Stimulated activated naive CD8-positive, alpha-beta T cell treated with anti-CD3 and anti-CD28 coated beads, Interleukin-15, amount 100 ng/mL, for 72 hours (primary cell): ENCODE results near the gene ATMIN.

Experiments
- ATAC-seq: fragments of 150-1000 bp; cut with Tn5 transposase; 2 replicates; pipeline ENCODE4 v1.10.0; 2021; ENCODE audit warnings: mild to moderate bottlenecking, moderate library complexity
- DNase-seq, 2 donors: peaks; one replicate each; pipeline ENCODE4 v3.0.0; 2021 to 2022
- H3K27ac Mint-ChIP-seq, 2 donors: one replicate each; pipeline ENCODE4 v1.8.0; 2022; ENCODE audit warnings: mild to moderate bottlenecking in 2 of 2, mixed read lengths in 2 of 2, moderate library complexity in 2 of 2
- H3K27me3 Mint-ChIP-seq: one replicate; pipeline ENCODE4 v1.8.0; 2022; ENCODE audit warnings: mixed read lengths
- H3K4me1 Mint-ChIP-seq: one replicate; pipeline ENCODE4 v1.8.0; 2022; ENCODE audit warnings: mild to moderate bottlenecking, mixed read lengths
- H3K4me3 Mint-ChIP-seq, 2 donors: one replicate each; pipeline ENCODE4 v1.8.0; 2022; ENCODE audit warnings: mild to moderate bottlenecking in 2 of 2, mixed read lengths in 2 of 2, moderate library complexity in 1 of 2
- H3K9me3 Mint-ChIP-seq, 2 donors: one replicate each; pipeline ENCODE4 v1.8.0; 2022; ENCODE audit warnings: mixed read lengths in 2 of 2

Gene ATMIN

GRCh38 chr16:81073560-81074330 is 38.1 kb downstream of the ATMIN start:
- Mint-ChIP-seq H3K9me3 (no peaks in the 10 kb centered on the region), H3K4me3 (no peak overlapping the region), H3K27ac (no peak overlapping the region), H3K4me1 (peaks cover 7% of the 10 kb centered on the region), H3K27me3 (no peaks in the 10 kb centered on the region)
- DNase-seq (no peak), ATAC-seq (no peak)

GRCh38 chr16:81076566-81077075 is 41.0 kb downstream of the ATMIN start:
- Mint-ChIP-seq H3K27ac (no peak overlapping the region), H3K4me3 (no peak overlapping the region), H3K27me3 (no peaks in the 10 kb centered on the region), H3K9me3 (no peaks in the 10 kb centered on the region), H3K4me1 (peaks cover 5% of the 10 kb centered on the region)
- DNase-seq (peak; percentile 93 to 94), ATAC-seq (peak; percentile 83)

GRCh38 chr16:81077076-81077940 is 41.7 kb downstream of the ATMIN start, which contains the start of gene C16orf46:
TSS of gene C16orf46 (minus strand) at chr16:81077238. CDS start at chr16:81063955, 13,283 bp downstream.
- no peaks in the 10 kb centered on the region for H3K9me3 Mint-ChIP-seq
- ATAC-seq (peak; percentile 96), DNase-seq (peak; percentile 97 to 99)
- H3K27ac Mint-ChIP-seq: no peak within 1 kb of the TSS
- no peaks in the 10 kb centered on the region for H3K4me1 Mint-ChIP-seq
- H3K4me3 Mint-ChIP-seq: peak within 1 kb of the TSS in 1 of 2 donors; percentile 31
- H3K27me3 Mint-ChIP-seq: no peaks in the 10 kb centered on the region

- DNase-seq (no peak), ATAC-seq (no peak)
- H3K27me3 Mint-ChIP-seq: no peaks in the 10 kb centered on the region
- H3K4me3 Mint-ChIP-seq: no peak overlapping the region
- H3K9me3 Mint-ChIP-seq: no peaks in the 10 kb centered on the region
- no peaks in the 10 kb centered on the region for H3K4me1 Mint-ChIP-seq
- no peak overlapping the region for H3K27ac Mint-ChIP-seq
Observed at GRCh38 chr16:81080233-81080632, 44.6 kb downstream of the ATMIN start.

- Mint-ChIP-seq H3K27ac (no peak overlapping the region), H3K27me3 (no peaks in the 10 kb centered on the region), H3K9me3 (no peaks in the 10 kb centered on the region), H3K4me3 (no peak overlapping the region), H3K4me1 (no peaks in the 10 kb centered on the region)
- no peak for DNase-seq
- ATAC-seq: no peak
Observed at GRCh38 chr16:81081014-81081413, 45.4 kb downstream of the ATMIN start.

- no peak for ATAC-seq
- H3K9me3 Mint-ChIP-seq: no peaks in the 10 kb centered on the region
- no peak overlapping the region for H3K27ac Mint-ChIP-seq
- peaks cover 7% of the 10 kb centered on the region for H3K4me1 Mint-ChIP-seq
- H3K4me3 Mint-ChIP-seq: no peak overlapping the region
- no peaks in the 10 kb centered on the region for H3K27me3 Mint-ChIP-seq
- DNase-seq: no peak
Observed at GRCh38 chr16:81088836-81089235, 53.2 kb downstream of the ATMIN start.

- peaks cover 28% of the 10 kb centered on the region for H3K4me1 Mint-ChIP-seq
- H3K9me3 Mint-ChIP-seq: peaks cover 0 to 5% of the 10 kb centered on the region in 2 donors
- no peaks in the 10 kb centered on the region for H3K27me3 Mint-ChIP-seq
- no peak for DNase-seq
- peak overlapping the region; percentile 83 to 87 for H3K4me3 Mint-ChIP-seq
- H3K27ac Mint-ChIP-seq: no peak overlapping the region
- no peak for ATAC-seq
Observed at GRCh38 chr16:81094771-81095251, 59.2 kb downstream of the ATMIN start.

- peaks cover 28% of the 10 kb centered on the region for H3K4me1 Mint-ChIP-seq
- H3K9me3 Mint-ChIP-seq: peaks cover 0 to 5% of the 10 kb centered on the region in 2 donors
- H3K27me3 Mint-ChIP-seq: no peaks in the 10 kb centered on the region
- peak overlapping the region in 1 of 2 donors; percentile 72 for H3K27ac Mint-ChIP-seq
- peak overlapping the region; percentile 83 to 87 for H3K4me3 Mint-ChIP-seq
- no peak for DNase-seq
- ATAC-seq: no peak
Observed at GRCh38 chr16:81095653-81095952, 60.0 kb downstream of the ATMIN start.

- DNase-seq (peak; percentile 98), ATAC-seq (peak; percentile 98)
- peaks cover 0 to 5% of the 10 kb centered on the region in 2 donors for H3K9me3 Mint-ChIP-seq
- H3K4me1 Mint-ChIP-seq: peaks cover 28% of the 10 kb centered on the region
- peak within 1 kb of the TSS; percentile 63 to 86 for H3K27ac Mint-ChIP-seq
- H3K27me3 Mint-ChIP-seq: no peaks in the 10 kb centered on the region
- peak within 1 kb of the TSS; percentile 83 to 87 for H3K4me3 Mint-ChIP-seq
Observed at GRCh38 chr16:81095953-81096714, 60.5 kb downstream of the ATMIN start, which contains the start of gene GCSH. TSS of gene GCSH (minus strand) at chr16:81096395. CDS start at chr16:81096278, 117 bp downstream.

GRCh38 chr16:81096715-81097208 is 61.1 kb downstream of the ATMIN start:
- peaks cover 0 to 5% of the 10 kb centered on the region in 2 donors for H3K9me3 Mint-ChIP-seq
- DNase-seq (no peak), ATAC-seq (no peak)
- peak overlapping the region in 1 of 2 donors; percentile 86 for H3K27ac Mint-ChIP-seq
- peak overlapping the region; percentile 74 to 87 for H3K4me3 Mint-ChIP-seq
- no peaks in the 10 kb centered on the region for H3K27me3 Mint-ChIP-seq
- H3K4me1 Mint-ChIP-seq: peaks cover 27% of the 10 kb centered on the region
